Stimulated activated CD8-positive, alpha-beta memory T cell treated with anti-CD3 and anti-CD28 coated beads, Interleukin-2, amount 100 ng/mL, for 48 hours (primary cell): ENCODE measurements around the gene IFNL2.

ENCODE experiments used
- DNase-seq, 2 donors: peaks; one replicate each; pipeline ENCODE4 v3.0.0-alpha.2; 2020; ENCODE audit warnings: low read depth in 2 of 2

The IFNL2 gene

GRCh38 chr19:39318071-39318470 is 49.9 kb downstream of the IFNL2 start:
- no peak for DNase-seq

- DNase-seq, result no peak
These were observed 50.5 kb downstream of the IFNL2 start for GRCh38 chr19:39318690-39319089.

- no peak for DNase-seq
These were observed 51.1 kb downstream of the IFNL2 start for GRCh38 chr19:39319098-39319891.
